ENCODE data around the gene KLF7.

Gene KLF7

DNA sequence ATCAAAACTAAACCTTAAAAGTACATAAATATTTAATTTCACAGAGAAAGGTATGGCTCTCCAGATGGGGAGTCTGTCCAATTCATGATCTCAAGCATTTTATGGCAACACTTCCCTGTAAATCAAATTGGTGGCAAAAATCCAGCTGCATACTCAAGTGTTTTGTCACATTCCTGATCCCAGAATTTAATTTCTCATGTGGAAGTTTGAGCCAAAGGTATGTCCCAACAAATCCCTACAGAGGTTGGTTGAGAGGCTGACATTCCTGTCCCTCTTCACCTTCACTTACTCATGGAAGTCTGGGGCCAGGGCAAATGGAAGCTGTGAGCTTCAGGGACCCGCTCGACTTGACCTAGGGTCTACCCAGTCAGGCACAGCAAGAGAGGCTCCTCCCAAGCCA lies 17.7 kb downstream of the KLF7 start:
- DNase-seq (ENCODE audit: low spot score), result no peak

DNA sequence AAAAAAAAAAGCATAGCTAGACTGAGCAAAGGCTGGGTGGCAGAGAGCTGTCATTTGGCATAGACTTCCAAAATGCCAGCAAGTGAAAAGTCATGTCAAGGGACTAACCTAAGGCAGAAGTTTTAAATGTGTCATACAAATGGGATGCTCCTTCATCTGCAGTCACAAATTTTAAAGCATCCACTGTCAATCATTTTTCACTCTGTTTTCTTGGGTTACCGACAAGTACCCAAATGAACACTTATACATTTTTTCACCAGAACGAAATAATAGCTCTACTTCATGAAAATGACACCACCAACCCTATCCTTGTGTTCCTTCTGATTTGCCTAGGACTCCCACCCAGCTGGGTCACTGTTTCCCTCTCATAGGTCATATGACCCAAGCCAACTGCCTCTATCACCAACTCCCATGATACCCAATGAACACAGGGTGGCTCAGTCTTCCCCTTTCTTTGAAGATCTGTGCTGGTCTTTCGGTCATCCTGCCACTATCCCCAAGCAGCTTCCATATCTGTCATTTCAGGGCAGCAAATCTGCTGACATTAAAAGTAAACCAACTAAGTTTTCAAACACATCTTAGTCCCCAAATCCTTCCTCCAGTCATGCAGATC lies 21.5 kb downstream of the KLF7 start:
- DNase-seq (ENCODE audit: low spot score), result no peak

GRCh38 chr2:207143215-207144172 lies 22.3 kb downstream of the KLF7 start:
- DNase-seq (ENCODE audit: low spot score), result peak; percentile 64

DNA sequence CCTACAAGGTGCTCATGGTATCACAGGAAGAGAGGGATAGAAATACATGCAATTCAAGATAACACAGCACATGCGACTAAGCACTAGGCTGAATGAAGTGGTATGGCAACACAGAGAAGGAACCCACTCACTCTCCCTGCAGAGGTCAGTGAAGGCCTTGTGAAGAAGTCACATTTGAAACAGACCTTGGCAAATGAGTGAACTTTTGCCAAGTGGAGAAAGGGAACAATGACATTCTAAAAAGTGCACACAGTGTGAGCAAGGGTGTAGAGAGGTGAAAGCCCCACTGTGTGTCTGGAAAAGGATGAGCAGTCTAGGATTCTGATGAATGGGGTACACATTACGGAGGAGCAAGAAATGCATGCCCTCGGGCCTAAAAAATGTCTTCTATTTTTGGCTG lies 23.3 kb downstream of the KLF7 start:
- DNase-seq (ENCODE audit: low spot score), result no peak

DNA sequence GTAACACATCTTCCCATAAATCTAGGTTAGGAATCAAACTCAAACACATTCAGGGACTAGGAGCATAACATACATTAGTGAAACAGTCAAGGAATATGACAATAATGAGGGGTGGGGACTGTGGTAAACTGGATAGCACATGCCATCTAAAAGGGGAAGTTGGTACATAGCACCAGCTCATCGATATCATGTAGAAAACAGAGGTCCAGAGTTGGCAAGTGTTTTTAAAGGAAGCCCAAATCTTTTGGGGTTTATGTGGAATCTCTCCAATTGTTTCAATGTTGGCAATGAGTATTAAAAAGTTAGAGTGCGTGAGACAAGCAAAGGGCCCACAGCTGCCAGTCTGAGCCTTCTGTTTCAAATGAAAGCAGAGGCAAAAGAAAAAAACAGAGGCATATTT lies 24.4 kb downstream of the KLF7 start:
- DNase-seq (ENCODE audit: low spot score), result no peak

GRCh38 chr2:207140265-207140664 lies 25.5 kb downstream of the KLF7 start:
- DNase-seq (ENCODE audit: low spot score), result no peak

- no peak for DNase-seq (ENCODE audit: low spot score)
Measured at GRCh38 chr2:207139552-207139951, 26.2 kb downstream of the KLF7 start.

GRCh38 chr2:207138627-207139297 lies 27.0 kb downstream of the KLF7 start:
- no peak for DNase-seq (ENCODE audit: low spot score)

DNA sequence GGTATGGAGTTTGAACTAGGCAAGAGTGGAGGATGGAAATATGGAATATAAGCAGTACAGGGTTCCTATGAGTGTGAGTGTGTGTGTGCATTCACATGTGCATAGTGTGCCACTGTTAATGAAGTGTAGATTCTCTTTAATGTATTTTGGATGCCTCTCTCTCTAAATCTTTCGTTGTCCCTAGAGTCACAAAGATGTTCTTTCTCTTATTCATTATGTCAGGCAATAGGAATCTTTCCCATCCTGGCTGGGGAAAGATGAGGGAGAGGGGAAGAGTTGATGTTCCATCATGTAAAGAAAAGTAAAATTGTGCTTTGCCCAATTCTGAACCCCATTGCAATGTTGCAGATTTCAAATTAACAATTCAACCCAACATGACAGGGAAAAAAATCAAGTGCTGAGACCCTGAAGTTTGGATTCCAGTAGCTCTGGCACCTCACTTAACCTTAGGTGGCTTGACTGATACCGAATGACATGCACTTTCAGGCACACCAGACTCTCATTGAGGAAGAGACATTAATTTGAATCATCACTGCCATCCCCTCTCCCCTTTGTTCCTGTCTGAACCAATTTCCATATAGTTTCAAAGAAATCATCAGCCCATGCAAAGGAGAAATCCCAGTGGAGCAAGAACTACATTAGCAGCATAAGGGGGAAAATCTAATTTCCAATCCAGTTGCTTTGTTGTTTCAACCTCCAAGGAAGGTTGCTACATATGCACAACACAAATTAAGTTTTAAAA lies 28.0 kb downstream of the KLF7 start:
- no peak for DNase-seq (ENCODE audit: low spot score)

DNA sequence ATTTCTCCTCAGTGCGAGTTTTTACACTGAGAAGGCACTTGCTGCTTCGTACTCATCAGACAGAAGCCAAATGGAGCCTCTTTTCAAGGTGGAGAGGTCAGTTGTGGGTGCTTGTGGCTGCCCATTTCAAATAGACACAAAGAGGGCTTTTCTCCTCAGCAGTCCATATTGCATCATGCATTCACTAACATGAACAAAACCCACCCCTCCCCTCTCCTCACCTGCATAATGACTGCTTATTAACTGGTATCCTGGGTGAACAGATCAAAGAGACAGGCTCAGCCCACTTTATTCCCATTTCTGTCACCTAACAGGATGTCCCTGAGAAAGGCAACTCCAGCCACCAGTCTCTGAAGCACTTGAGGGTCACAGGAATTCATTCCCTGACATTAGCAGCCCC lies 28.9 kb downstream of the KLF7 start:
- no peak for DNase-seq (ENCODE audit: low spot score)

- DNase-seq (ENCODE audit: low spot score), result no peak
Measured at GRCh38 chr2:207135801-207136457, 29.8 kb downstream of the KLF7 start.

DNA sequence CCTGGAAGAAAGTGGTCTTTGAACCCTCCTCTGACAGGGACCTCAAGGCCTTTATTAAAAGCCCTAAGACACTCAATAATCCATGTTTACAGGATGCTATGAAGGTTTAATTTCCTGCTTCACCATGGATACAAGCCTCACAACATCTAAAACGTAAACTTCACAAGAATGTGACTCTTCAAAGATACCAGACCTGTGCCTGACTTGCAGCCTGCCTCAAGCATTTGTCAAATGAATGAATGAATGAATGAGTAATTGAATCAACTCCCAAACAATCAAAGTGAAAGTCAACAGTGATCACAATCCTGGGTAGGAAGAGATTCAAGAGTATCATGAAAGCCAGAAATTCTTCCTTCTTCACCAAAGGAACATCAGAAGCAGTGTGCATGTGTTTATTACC lies 30.4 kb downstream of the KLF7 start:
- DNase-seq (ENCODE audit: low spot score), result no peak

DNA sequence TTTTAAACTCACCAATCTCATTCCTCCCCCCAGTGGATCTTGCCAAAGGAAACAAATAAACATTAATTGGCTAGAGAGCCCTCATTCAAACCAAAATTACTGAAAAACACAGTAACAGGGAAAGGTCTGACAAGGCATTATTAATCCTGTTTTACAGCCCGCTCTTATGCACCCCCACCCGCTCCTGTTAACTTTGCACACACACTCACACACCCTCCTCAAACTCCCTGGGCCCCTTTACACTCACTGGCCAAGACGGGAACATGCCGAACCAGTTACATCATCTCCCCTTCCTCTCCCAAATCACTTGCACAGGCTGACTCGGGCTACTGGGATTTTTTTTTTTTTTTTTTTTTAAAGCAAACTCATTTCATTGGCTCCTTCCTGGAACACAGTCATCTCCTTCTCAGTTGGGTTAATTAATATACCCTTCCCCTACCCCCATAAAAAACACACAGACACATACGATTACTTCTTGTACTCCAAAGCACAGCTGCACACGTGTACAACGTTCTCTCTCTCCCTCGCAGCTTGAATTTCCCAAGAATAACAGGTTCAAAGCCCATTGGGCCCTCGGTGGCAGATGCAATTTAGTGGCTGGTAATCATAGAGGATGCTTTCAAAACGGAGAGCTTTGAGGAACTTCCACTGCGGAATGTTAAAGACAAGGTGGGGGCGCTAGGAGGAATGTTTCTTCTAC lies 31.8 kb downstream of the KLF7 start:
- DNase-seq (ENCODE audit: low spot score), result no peak

DNA sequence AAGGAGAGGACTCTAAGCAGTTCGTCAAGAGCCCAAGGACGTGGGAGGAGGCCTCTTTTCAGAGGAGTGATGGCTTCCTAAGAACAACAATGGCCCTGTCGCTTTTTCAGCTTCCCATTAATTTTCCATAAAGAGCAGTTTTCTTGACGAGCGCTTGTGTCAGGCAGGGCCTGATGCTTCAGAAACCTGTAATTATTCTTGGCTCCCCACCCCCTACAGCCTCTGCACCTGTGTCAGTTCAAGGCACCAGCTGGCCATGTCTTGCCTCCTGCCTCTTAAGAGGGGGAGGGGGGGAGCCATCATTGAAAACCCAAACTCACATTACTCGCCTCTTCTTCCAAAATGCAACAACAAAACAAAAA lies 32.3 kb downstream of the KLF7 start:
- no peak for DNase-seq (ENCODE audit: low spot score)

DNA sequence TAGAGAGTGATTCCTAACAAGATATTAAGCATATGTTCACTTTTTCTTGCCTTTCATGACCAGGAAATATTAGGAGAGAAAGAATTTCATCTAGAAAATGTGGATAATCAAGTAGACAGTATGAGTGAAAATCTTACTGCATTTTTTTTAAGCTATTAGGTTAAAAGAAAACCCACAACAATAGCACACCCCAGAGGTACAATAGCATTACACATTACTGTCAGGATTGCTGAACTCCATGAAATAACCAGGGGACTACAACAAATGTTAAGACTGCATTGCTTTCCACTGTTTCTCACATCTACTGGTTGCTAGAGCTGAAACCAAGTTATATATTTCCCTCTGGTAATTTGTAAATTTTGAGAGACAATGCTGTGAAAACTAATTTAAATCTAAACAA lies 33.7 kb downstream of the KLF7 start:
- no peak for DNase-seq (ENCODE audit: low spot score)

DNA sequence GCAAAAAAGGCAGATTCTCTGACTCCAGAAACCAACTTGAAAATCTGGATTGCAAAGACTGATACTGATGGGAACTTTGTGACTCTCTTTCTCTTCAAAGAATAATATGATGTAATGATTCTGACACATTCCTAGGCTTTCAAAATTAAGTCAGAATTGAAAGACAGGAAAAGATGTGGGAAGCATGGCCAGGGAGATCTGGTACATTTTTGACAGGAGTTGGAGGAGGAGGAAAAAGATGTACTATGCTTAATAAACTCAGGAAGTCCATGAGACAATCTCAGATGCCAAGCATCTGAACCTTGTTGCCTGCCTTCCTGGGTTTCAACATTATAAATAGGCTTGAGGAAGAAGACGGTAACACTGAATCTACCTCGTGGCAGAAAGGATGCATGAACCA lies 34.2 kb downstream of the KLF7 start:
- no peak for DNase-seq (ENCODE audit: low spot score)

DNA sequence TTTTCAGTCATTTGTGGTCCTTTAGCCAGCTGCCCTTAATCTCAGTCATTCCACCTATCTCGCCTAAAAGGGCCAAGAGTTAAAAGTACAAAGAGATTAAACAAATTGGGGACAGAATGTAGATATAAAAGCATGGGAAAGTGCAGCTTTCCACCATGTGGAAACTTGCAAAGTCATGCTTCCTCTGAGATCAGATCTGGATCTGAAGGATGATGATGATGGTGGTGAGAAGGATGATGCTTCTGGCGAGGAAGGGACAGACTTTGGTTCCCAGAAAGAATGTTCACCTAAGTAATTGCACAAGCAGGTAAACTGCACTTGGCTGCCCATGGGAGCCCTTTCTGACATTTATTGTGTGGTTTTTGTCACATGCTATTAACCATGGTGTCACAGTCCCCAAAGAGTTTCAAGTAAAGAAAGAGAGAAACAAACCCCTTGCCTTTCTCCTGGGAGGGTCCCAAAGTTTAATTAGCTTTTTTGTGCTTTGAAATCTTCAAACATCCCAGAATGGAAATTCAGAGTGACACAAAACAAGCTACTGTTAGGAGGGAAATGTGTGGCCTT lies 34.7 kb downstream of the KLF7 start:
- no peak for DNase-seq (ENCODE audit: low spot score)

- DNase-seq (ENCODE audit: low spot score), result no peak
Measured at GRCh38 chr2:207129821-207130220, 35.9 kb downstream of the KLF7 start.

GRCh38 chr2:207128867-207129266 lies 36.9 kb downstream of the KLF7 start:
- DNase-seq (ENCODE audit: low spot score), result no peak

DNA sequence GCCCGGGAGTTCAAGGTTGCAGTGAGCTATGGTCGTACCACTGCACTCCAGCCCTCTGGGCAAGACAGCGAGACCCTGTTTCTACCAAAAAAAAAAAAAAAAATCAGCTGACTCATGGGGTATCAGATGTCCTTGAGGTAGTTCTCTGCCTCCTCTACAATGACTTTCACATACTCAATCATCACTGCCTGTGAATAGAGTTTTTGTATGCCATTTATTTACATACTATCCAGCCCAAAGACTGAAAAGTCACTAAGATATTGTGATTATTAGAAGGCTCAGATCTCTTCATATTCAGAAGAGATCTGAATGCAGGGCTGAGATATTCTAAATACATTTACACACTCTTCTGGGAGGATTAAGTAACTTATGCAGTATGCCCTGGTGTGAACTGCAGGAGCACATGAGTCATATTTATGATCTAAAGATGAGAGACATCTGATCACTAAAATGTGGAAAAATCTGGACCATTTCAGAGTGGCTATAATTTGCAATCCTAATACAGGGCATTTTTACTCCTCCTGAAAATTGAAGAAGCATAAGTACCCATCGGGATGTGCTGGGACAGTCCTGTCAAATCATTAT lies 38.9 kb downstream of the KLF7 start:
- no peak for DNase-seq (ENCODE audit: low spot score)
